ENCODE results near the gene WDR11. TPM values are rescaled to one million over a fixed set of nuclear protein-coding genes. Genes with fewer than 3 reads are reported as not detected.

The WDR11 gene
- total RNA-seq, 4 donors from 2014 or later = 4.9 to 22.8 (median 7.8) TPM

GRCh38 chr10:120948889-120949608, 97.9 kb downstream of the WDR11 start:
- Histone ChIP-seq H3K27ac (no peak overlapping the region), H3K9me3 (no peaks in the 10 kb centered on the region), H3K4me3 (peak overlapping the region; percentile 35 to 58 (median 42)), H3K36me3 (no peaks in the 10 kb centered on the region), H3K4me1 (no peaks in the 10 kb centered on the region), H3K27me3 (peaks cover 22 to 37% (median 29%) of the 10 kb centered on the region in 3 donors)
- intact Hi-C loops (cut with DNase I; ENCODE audit: low total_unique reads) = loop anchor here (5.0 kb wide), 1 partner anchor 658 kb away; no protein-coding TSS in a partner anchor
- DNase-seq = no peak
- ATAC-seq = peak in 1 of 2 donors; percentile 55
- in situ Hi-C loops (cut with MboI; ENCODE audit: low sequenced_read_pairs in 4 of 4) = loop anchor here (5.0 to 25.0 kb wide), 8 partner anchors 656 to 963 kb away; no protein-coding TSS in a partner anchor
- TF ChIP-seq CTCF (IDR thresholded peaks at IDR 0.05 in 4 of 5, conservative IDR thresholded peaks at IDR 0.05 in 1 of 5) = peak; percentile 42 to 70 (median 55)
- TF ChIP-seq POLR2A (IDR thresholded peaks at IDR 0.05) = no peak

- H3K9me3 ChIP-seq = no peaks in the 10 kb centered on the region
- H3K4me3 ChIP-seq = peak overlapping the region; percentile 35 to 58 (median 42)
- H3K27me3 ChIP-seq = peaks cover 22 to 37% (median 29%) of the 10 kb centered on the region in 3 donors
- H3K27ac ChIP-seq = no peak overlapping the region
- intact Hi-C loops (cut with DNase I; ENCODE audit: low total_unique reads) = loop anchor here (5.0 kb wide), 1 partner anchor 658 kb away; no protein-coding TSS in a partner anchor
- ATAC-seq = no peak
- TF ChIP-seq POLR2A (IDR thresholded peaks at IDR 0.05) (no peak), CTCF (IDR thresholded peaks at IDR 0.05 in 4 of 5, conservative IDR thresholded peaks at IDR 0.05 in 1 of 5) (no peak)
- DNase-seq = no peak
- no peaks in the 10 kb centered on the region for H3K36me3 ChIP-seq
- in situ Hi-C loops (cut with MboI; ENCODE audit: low sequenced_read_pairs in 4 of 4) = loop anchor here (5.0 to 25.0 kb wide), 8 partner anchors 655 to 963 kb away; no protein-coding TSS in a partner anchor
- no peaks in the 10 kb centered on the region for H3K4me1 ChIP-seq
Observed at GRCh38 chr10:120949609-120950031, 98.5 kb downstream of the WDR11 start.

- no peaks in the 10 kb centered on the region for H3K9me3 ChIP-seq
- H3K27me3 ChIP-seq = peaks cover 22 to 37% (median 29%) of the 10 kb centered on the region in 3 donors
- intact Hi-C loops (cut with DNase I; ENCODE audit: low total_unique reads) (no loop called here), in situ Hi-C loops (cut with MboI; ENCODE audit: low sequenced_read_pairs in 4 of 4) (loop anchor here in 1 of 4 donors (25.0 kb wide), 1 partner anchor 662 kb away; no protein-coding TSS in a partner anchor)
- no peak for ATAC-seq
- TF ChIP-seq CTCF (IDR thresholded peaks at IDR 0.05 in 4 of 5, conservative IDR thresholded peaks at IDR 0.05 in 1 of 5) (no peak), POLR2A (IDR thresholded peaks at IDR 0.05) (no peak)
- peak overlapping the region in 1 of 4 donors; percentile 58 for H3K4me3 ChIP-seq
- no peak overlapping the region for H3K27ac ChIP-seq
- no peaks in the 10 kb centered on the region for H3K36me3 ChIP-seq
- no peak for DNase-seq
- no peaks in the 10 kb centered on the region for H3K4me1 ChIP-seq
Observed at GRCh38 chr10:120950051-120950561, 98.9 kb downstream of the WDR11 start.

- no peak for TF ChIP-seq POLR2A (IDR thresholded peaks at IDR 0.05)
- TF ChIP-seq CTCF (IDR thresholded peaks at IDR 0.05 in 4 of 5, conservative IDR thresholded peaks at IDR 0.05 in 1 of 5) = no peak
- no peak for ATAC-seq
- intact Hi-C loops (cut with DNase I; ENCODE audit: low total_unique reads) = no loop called here
- Histone ChIP-seq H3K27ac (no peak overlapping the region), H3K27me3 (peaks cover 22 to 37% (median 29%) of the 10 kb centered on the region in 3 donors), H3K36me3 (no peaks in the 10 kb centered on the region), H3K9me3 (no peaks in the 10 kb centered on the region), H3K4me3 (no peak overlapping the region), H3K4me1 (no peaks in the 10 kb centered on the region)
- in situ Hi-C loops (cut with MboI; ENCODE audit: low sequenced_read_pairs in 4 of 4) = loop anchor here in 1 of 4 donors (25.0 kb wide), 1 partner anchor 661 kb away; no protein-coding TSS in a partner anchor
- DNase-seq = no peak
Observed at GRCh38 chr10:120951288-120951687, 100.1 kb downstream of the WDR11 start.
